Activated naive CD4-positive, alpha-beta T cell treated with anti-CD3 and anti-CD28 coated beads for 36 hours (primary cell): ENCODE results near the gene IGSF3. TPM values are rescaled to one million over a fixed set of nuclear protein-coding genes. Genes with fewer than 3 reads are reported as not detected.
"Not testable (repeated sequence)": the region's sequence is repeated elsewhere in the genome, so short reads cannot be mapped to it uniquely, and the experiment has no call there.

Experiments used
- CTCF ChIA-PET: fragments of 350-600 bp; sonication (Branson Sonifier 250); formaldehyde crosslinking; loops from one replicate; lab custom pipeline; 2021; ENCODE audit warnings: antibody characterized with exemption; lab: Charles Lee
- DNase-seq: peaks from one replicate; pipeline ENCODE4 v3.0.0-alpha.2; 2020
- H3K27ac Mint-ChIP-seq: one replicate; pipeline ENCODE4 v1.8.0; 2021; ENCODE audit warnings: mild to moderate bottlenecking, mixed read lengths
- H3K27me3 Mint-ChIP-seq: one replicate; pipeline ENCODE4 v1.8.0; 2021; ENCODE audit warnings: low read depth, mixed read lengths
- H3K36me3 Mint-ChIP-seq: one replicate; pipeline ENCODE4 v1.8.0; 2021; ENCODE audit warnings: low read depth, mixed read lengths
- H3K4me1 Mint-ChIP-seq: one replicate; pipeline ENCODE4 v1.8.0; 2021; ENCODE audit warnings: low read depth, mixed read lengths
- H3K4me3 Mint-ChIP-seq: one replicate; pipeline ENCODE4 v1.8.0; 2021; ENCODE audit warnings: mild to moderate bottlenecking, moderate library complexity, mixed read lengths
- H3K9me3 Mint-ChIP-seq: one replicate; pipeline ENCODE4 v1.8.0; 2021; ENCODE audit warnings: mixed read lengths
- intact Hi-C: fragments of 100-400 bp; cut with micrococcal nuclease; formaldehyde crosslinking; loops from one replicate; pipeline ENCODE4 v1.15.1; 2023
- total RNA-seq, 2 experiments: library from RNA; stranded (reverse); gene quantifications; one replicate each; pipeline ENCODE4 v1.2.3, GENCODE V29; 2021

The IGSF3 gene
- total RNA-seq, 2 experiments from 2014 or later, result 0.81 to 0.96 TPM

DNA sequence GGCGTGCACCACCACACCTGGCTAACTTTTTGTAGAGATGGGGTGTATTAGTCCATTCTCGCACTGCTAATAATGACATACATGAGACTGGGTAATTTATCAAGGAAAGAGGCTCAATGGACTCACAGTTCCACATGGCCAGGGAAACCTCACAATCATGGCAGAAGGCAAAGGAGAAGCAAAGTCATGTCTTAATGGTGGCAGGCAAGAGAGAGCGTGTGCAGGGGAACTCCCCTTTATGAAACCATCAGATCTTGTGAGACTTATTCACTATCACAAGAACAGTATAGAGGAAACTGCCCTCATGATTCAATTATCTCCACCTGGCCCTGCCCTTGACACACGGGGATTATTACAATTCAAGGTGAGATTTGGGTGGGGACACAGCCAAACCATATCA, 105.1 kb downstream of the IGSF3 start:
- DNase-seq, intact Hi-C loops, H3K27ac Mint-ChIP-seq, CTCF ChIA-PET, H3K27me3 Mint-ChIP-seq, H3K4me3 Mint-ChIP-seq: not testable (repeated sequence)
- peaks cover 15% of the 10 kb centered on the region for H3K9me3 Mint-ChIP-seq
- peaks cover 30% of the 10 kb centered on the region for H3K4me1 Mint-ChIP-seq
- peaks cover 13% of the 10 kb centered on the region for H3K36me3 Mint-ChIP-seq

DNA sequence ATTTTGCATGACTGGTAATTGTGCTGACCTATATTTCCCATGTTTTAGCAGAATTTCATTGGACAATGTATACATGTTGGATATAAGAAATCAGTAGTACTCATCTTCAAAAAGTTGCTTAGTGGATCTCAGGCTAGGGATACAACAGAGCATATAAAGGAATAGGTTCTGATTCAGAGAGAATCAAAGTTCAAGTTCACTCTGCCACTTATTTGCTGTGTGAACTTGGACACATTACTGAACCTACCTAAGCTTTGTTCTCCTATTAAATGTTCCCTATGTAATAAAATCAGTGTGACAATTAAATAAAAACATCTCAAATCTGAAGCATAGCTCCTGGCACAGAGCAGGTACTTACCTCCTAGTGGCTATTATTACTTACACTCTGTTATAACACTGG, 106.0 kb downstream of the IGSF3 start:
- Mint-ChIP-seq H3K4me3 (no peak overlapping the region), H3K36me3 (peaks cover 13% of the 10 kb centered on the region), H3K27me3 (no peaks in the 10 kb centered on the region), H3K27ac (no peak overlapping the region), H3K9me3 (peaks cover 15% of the 10 kb centered on the region), H3K4me1 (peaks cover 39% of the 10 kb centered on the region)
- intact Hi-C loops, result no loop called here
- CTCF ChIA-PET, result no interaction called here
- DNase-seq, result no peak

DNA sequence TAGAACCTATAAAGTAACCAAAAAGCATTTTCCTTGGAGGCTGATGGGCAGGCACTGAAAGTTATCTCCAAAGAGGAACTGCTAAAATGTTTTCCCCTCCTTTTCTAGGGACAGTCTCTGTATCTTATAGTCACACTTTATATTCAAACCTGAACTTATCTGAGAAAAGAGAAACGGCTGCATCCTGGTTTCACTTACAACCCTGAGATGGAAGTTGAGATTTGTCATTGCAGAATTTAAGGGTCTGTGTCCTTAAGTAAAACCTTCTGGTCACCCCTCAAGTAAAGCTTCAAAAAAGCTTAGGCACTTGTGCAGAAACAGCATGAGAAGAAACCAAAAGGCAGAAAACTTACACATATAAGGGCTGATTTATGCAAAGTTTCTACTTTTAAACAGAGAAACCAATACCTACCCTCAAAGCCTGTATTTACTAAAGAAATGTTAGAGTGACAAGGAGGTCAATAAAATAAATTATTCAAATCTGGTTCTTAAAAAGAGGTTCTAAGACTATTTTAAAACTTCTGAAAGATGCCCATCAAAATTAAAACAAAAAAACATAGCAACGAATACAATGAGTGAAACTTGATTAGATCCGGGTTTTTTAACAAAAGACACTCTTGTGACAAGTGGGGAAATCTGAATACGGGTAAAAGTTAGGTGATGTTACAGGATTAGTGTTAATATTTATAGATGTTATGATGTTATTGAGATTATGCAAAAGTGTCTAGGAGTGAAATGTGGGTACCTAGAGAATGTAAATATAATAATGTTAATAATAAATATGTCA, 106.6 kb downstream of the IGSF3 start:
- Mint-ChIP-seq H3K4me3 (no peak overlapping the region), H3K4me1 (peaks cover 45% of the 10 kb centered on the region), H3K36me3 (peaks cover 13% of the 10 kb centered on the region), H3K9me3 (peaks cover 15% of the 10 kb centered on the region), H3K27me3 (no peaks in the 10 kb centered on the region), H3K27ac (no peak overlapping the region)
- intact Hi-C loops, result no loop called here
- CTCF ChIA-PET, result no interaction called here
- DNase-seq, result no peak

DNA sequence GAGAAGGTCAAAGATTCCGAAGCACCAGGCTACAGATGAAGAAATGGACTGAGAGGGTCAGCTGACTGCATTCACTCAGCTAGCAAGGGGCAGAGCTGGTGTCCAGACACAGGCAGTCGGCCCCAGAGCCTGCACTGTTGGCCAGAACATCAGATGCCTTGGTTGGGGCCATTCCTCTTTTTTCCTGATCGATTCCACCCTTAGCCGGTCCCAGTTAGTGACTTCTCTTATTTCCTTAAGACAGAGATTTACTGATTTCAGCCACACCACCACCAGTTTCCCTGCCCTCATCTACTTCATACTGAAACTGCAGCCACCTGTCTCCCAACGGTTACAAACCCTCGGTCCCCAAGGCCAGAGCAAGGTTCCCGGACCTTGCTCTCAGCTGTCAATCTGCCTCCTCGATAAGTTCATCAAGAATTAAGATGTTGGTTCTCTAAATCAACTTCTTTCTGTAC, 108.2 kb downstream of the IGSF3 start:
- peaks cover 53% of the 10 kb centered on the region for H3K4me1 Mint-ChIP-seq
- intact Hi-C loops, result loop anchor here (5.0 kb wide), 2 partner anchors 503 to 1103 kb away; partner anchors contain the start of gene TTF2
- no peak overlapping the region for H3K4me3 Mint-ChIP-seq

DNA sequence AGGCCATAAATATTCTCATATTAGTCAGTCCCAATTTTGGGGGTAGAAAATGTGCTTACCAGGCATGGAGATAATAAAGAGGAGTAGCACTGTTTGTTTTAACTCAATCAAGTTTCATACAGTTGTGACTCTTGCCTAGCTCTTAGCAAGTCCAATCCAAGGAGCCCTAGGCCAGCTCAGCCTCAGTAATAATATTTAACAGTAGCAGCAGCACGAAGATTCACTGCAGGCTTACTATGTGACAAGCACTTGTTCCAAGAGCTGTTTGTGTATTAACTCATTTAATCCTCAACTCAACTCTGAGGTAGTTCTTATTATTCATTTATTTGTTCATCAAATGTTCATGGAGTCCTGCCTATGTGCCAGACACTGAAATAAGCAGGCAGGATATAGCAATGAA, 109.0 kb downstream of the IGSF3 start:
- no peak for DNase-seq
- no peak overlapping the region for H3K27ac Mint-ChIP-seq

More for the DNA sequence above, 108.2 kb downstream of the IGSF3 start:
- Mint-ChIP-seq H3K36me3 (peaks cover 8% of the 10 kb centered on the region), H3K27me3 (no peaks in the 10 kb centered on the region), H3K9me3 (peaks cover 12% of the 10 kb centered on the region), H3K27ac (no peak overlapping the region)
- CTCF ChIA-PET, result interaction anchor here (1.4 kb wide), 1 partner anchor 9 kb away, joined by 3 read pairs; no protein-coding TSS in a partner anchor
- DNase-seq, result no peak

DNA sequence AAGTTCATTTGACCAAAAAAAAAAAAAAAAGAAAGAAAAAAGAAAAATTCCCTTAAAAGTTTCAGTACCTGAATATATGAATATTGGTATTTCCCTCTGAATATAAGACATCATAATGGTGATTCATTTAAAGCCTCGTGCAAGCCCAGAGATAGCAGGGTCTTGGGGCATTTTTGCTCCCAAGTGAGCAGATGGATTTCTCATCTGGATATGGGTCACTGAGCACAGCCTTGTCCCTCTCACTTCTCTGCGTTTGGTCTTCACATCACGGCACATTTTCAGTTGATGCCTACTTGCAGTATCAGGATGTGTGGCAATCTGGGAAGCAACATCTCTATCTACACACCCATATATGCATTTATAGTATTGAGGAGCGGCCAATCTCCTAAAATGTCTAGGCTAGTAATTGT, 109.4 kb downstream of the IGSF3 start:
- no peak for DNase-seq
- Mint-ChIP-seq H3K4me1 (peaks cover 58% of the 10 kb centered on the region), H3K4me3 (no peak overlapping the region), H3K9me3 (peaks cover 6% of the 10 kb centered on the region), H3K27me3 (no peaks in the 10 kb centered on the region), H3K27ac (no peak overlapping the region), H3K36me3 (peaks cover 4% of the 10 kb centered on the region)
- CTCF ChIA-PET, result interaction anchor here (0.7 to 1.4 kb wide), 2 partner anchors 10 to 314 kb away, joined by 3 read pairs; no protein-coding TSS in a partner anchor
- intact Hi-C loops, result loop anchor here (1.0 to 5.0 kb wide), 3 partner anchors 12 to 1104 kb away; partner anchors contain the start of gene TTF2

More for the DNA sequence above, 109.0 kb downstream of the IGSF3 start:
- intact Hi-C loops, result loop anchor here (1.0 to 5.0 kb wide), 3 partner anchors 12 to 1104 kb away; partner anchors contain the start of gene TTF2
- H3K36me3 Mint-ChIP-seq, result peaks cover 4% of the 10 kb centered on the region
- H3K4me1 Mint-ChIP-seq, result peaks cover 54% of the 10 kb centered on the region
- peaks cover 8% of the 10 kb centered on the region for H3K9me3 Mint-ChIP-seq
- H3K4me3 Mint-ChIP-seq, result no peak overlapping the region
- CTCF ChIA-PET, result interaction anchor here (1.4 kb wide), 1 partner anchor 10 kb away, joined by 3 read pairs; no protein-coding TSS in a partner anchor
- H3K27me3 Mint-ChIP-seq, result no peaks in the 10 kb centered on the region

DNA sequence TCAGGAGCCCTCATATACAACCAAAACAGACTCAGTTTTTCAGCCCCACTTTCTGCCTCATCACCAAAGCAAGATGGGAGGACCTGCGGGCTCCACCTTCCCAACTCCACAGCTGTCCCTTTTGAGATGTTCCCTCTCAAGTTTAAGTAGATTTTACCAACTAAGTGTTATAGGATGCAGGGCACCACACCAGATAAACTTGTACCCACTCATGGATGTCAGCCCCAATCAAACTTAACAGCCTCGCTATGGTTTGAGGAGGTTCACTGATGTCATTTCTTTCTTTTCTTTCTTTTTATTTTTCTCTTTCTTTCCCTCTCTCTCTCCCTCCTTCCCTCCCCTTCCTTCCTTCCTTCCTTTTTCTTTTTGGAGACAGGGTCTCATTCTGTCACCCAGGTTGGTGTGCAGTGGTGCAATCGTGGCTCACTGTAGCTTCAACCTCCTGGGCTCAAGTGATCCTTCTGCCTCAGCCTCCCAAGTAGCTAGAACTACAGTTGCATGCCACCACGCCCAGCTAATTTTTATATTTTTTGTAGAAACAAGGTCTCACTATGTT, 110.1 kb downstream of the IGSF3 start:
- Mint-ChIP-seq H3K4me3 (no peak overlapping the region), H3K27ac (peak overlapping the region; percentile 64), H3K4me1 (peaks cover 54% of the 10 kb centered on the region), H3K27me3 (no peaks in the 10 kb centered on the region), H3K36me3 (peaks cover under 1% of the 10 kb centered on the region), H3K9me3 (no peaks in the 10 kb centered on the region)
- no peak for DNase-seq
- CTCF ChIA-PET, result interaction anchor here (0.7 to 1.5 kb wide), 9 partner anchors 11 to 314 kb away, joined by 3 to 7 read pairs (median 3); no protein-coding TSS in a partner anchor
- intact Hi-C loops, result loop anchor here (5.0 kb wide), 2 partner anchors 505 to 1105 kb away; partner anchors contain the start of gene TTF2

DNA sequence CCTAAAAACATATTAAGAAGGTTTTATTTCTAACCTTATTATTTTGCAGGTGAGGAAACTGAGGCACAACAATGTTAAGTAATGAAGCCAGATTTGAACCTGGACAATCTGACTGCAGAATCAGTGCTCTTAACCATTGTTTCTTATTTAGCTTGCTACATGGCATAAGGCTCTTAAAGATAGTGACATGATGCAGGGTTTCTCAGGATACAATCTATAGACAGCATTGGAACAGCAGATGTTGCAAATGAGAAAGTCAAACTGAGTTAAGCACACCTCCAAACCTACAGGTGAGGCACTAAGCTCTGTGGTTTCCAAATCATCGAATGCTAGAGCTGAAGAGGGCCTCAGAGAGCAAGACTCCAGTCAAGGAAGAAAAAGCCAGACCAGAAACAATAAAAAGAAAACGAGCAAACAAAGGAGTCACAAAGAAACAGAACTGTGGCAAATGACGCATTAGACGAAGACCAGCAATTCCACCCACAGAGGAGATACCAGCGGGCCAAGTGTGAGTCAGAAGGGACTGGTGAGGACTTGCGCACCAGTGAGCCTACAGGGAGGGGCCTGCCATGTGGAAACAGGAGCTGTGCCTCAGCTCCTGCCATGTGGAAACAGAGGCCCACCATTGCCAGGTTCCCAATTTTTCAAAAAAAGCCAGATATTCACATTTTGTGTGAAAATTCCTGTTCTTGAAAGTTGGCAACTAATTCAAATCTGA, 111.1 kb downstream of the IGSF3 start:
- H3K27me3 Mint-ChIP-seq, result no peaks in the 10 kb centered on the region
- peaks cover 56% of the 10 kb centered on the region for H3K4me1 Mint-ChIP-seq
- DNase-seq, result peak; percentile 82
- no peaks in the 10 kb centered on the region for H3K9me3 Mint-ChIP-seq
- intact Hi-C loops, result loop anchor here (1.0 to 5.0 kb wide), 6 partner anchors 12 to 1106 kb away; partner anchors contain the start of gene TTF2
- CTCF ChIA-PET, result interaction anchor here (0.9 to 1.5 kb wide), 9 partner anchors 12 to 72 kb away, joined by 3 to 7 read pairs (median 3); no protein-coding TSS in a partner anchor
- peak overlapping the region; percentile 78 for H3K27ac Mint-ChIP-seq
- no peaks in the 10 kb centered on the region for H3K36me3 Mint-ChIP-seq
- no peak overlapping the region for H3K4me3 Mint-ChIP-seq

DNA sequence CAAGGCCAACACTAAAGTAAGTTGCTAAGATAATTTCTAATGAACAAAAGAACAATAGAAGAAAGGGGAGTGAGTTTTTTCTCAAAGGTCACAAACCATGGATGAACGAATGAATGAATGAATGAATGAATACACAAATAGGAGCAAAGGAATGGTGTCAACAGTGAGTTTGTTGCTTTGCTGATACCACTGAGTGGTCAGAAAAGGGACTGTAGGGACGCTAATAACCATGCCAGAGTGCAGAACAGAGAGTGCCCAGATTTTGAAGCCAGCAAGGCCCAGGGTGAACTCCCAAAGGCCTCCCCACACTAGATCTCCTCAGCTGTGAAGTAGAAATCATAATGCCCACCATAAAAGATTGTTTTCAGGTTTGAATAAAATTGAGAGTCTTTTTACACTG, 112.6 kb downstream of the IGSF3 start:
- Mint-ChIP-seq H3K4me3 (no peak overlapping the region), H3K27me3 (no peaks in the 10 kb centered on the region), H3K4me1 (peaks cover 48% of the 10 kb centered on the region), H3K9me3 (no peaks in the 10 kb centered on the region), H3K27ac (no peak overlapping the region), H3K36me3 (no peaks in the 10 kb centered on the region)
- CTCF ChIA-PET, result no interaction called here
- DNase-seq, result no peak
- intact Hi-C loops, result loop anchor here (5.0 kb wide), 2 partner anchors 507 to 1107 kb away; partner anchors contain the start of gene TTF2

DNA sequence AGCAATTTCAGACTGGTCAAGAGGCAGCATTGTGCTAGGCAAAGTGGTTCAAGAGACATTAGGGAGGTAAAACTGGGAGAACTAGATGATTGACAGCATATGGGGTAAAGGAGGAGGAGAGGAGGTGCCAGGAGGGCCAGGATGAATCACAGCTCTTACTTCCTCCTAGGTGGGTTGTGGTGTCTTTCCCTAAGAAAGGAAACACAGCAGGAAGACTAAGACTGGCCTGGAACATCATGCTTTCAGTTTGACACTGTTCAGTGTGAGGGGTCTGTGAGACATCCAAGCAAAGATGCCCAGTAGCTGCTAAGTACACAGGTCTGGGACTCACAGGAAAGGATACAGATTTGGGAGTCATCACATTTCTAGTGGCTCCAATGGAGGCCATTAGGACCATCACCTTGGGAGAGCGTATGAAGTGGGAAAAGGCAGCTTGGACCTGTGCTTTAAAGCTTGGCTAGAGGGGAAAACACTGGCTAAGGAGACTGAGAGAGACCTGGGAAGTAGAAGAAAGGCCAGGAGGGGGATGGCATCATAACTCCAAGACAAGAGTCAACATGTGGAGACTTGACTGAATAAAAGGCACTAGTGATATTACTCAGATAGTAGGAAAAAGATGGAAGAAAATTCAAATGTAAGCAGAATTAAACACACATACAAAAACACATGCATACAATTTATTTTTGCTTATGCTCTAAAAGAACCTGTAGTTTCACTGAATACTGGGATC, 114.0 kb downstream of the IGSF3 start:
- CTCF ChIA-PET, result no interaction called here
- H3K27ac Mint-ChIP-seq, result no peak overlapping the region

DNA sequence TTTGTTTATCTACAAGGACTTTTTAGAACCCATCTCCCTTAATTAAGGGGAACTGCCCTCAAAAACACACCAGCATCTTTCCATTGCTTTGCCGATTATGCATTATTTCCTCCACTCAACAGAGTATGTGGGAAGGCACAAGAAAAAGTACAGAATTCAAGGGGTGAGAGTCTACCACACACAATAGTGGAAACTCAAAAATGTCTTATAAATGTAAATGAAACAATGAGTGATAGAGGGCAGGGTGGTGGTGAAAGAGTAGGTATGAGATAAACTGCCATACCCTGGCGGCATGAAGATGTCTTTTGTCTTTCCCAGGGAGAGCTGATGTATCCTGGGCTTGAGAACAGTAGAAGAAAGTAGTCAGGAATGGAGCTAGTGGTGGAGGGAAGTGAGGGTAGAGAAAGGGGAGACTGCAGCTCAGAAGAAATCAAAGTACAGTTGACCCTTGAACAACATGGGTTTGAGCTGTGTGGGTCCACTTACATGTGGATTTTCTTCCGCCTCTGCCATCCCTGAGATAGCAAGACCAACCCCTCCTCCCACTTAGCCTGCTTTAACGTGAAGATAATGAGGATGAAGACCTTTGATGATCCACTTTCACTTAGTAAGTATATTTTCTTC, 121.1 kb downstream of the IGSF3 start:
- no peak for DNase-seq
- no peak overlapping the region for H3K4me3 Mint-ChIP-seq
- peak overlapping the region; percentile 26 for H3K27ac Mint-ChIP-seq
- no peaks in the 10 kb centered on the region for H3K9me3 Mint-ChIP-seq
- peaks cover 20% of the 10 kb centered on the region for H3K4me1 Mint-ChIP-seq
- intact Hi-C loops, result no loop called here
- peaks cover 10% of the 10 kb centered on the region for H3K36me3 Mint-ChIP-seq
- CTCF ChIA-PET, result no interaction called here
- no peaks in the 10 kb centered on the region for H3K27me3 Mint-ChIP-seq

More for the DNA sequence above, 114.0 kb downstream of the IGSF3 start:
- intact Hi-C loops, result no loop called here
- DNase-seq, result no peak
- no peaks in the 10 kb centered on the region for H3K27me3 Mint-ChIP-seq
- no peaks in the 10 kb centered on the region for H3K9me3 Mint-ChIP-seq
- no peak overlapping the region for H3K4me3 Mint-ChIP-seq
- H3K36me3 Mint-ChIP-seq, result no peaks in the 10 kb centered on the region
- peaks cover 46% of the 10 kb centered on the region for H3K4me1 Mint-ChIP-seq
